ENCODE results near the gene CDH2.

Gene CDH2

DNA sequence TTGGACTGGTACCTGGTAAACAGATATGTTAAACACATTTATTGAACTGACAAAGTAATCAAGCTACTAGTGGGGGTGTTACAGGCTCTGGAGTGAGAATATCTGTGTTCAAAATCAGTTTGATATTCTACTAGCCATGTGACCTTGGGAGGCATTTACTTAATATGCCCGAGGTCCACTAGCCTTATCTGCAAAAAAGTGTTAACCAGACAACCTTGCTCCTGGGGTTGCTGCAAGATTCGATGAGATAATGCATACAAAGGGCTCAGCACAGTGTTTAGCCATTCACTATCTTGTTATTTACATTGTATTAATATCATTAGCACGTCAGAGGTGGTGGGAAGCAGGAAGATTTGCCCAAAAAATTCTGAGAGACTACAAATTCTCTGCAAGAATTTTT, 103.3 kb downstream of the CDH2 start:
- TF ChIP-seq, protein P1, sequence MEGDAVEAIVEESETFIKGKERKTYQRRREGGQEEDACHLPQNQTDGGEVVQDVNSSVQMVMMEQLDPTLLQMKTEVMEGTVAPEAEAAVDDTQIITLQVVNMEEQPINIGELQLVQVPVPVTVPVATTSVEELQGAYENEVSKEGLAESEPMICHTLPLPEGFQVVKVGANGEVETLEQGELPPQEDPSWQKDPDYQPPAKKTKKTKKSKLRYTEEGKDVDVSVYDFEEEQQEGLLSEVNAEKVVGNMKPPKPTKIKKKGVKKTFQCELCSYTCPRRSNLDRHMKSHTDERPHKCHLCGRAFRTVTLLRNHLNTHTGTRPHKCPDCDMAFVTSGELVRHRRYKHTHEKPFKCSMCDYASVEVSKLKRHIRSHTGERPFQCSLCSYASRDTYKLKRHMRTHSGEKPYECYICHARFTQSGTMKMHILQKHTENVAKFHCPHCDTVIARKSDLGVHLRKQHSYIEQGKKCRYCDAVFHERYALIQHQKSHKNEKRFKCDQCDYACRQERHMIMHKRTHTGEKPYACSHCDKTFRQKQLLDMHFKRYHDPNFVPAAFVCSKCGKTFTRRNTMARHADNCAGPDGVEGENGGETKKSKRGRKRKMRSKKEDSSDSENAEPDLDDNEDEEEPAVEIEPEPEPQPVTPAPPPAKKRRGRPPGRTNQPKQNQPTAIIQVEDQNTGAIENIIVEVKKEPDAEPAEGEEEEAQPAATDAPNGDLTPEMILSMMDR (conservative IDR thresholded peaks at IDR 0.05; ENCODE audit: control insufficient read depth, insufficient read depth, low read depth, low read length) = no peak
- no peak overlapping the region for H3K4me3 ChIP-seq (ENCODE audit: control insufficient read depth, low read depth, low read length)
- DNase-seq (ENCODE audit: low read depth) = no peak

DNA sequence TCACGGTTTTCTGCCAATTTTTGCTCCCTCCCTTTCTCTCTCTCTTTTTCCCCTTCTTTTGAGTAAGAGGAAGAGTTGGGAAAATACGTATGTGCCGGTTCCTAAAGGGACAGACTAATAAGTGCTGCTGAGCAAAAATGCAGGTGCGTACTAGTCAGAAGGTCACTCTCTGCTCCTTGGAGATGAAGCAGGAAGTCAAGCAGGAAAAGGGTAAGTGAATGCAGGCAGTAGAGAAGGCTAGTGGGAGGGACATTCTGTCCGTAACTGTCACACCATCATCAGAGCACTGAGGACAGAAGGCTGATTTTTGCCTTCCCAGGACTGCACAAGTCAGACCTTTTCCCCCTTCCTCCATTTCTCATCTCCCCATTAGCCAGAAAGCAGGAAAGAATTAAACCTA, 105.7 kb downstream of the CDH2 start:
- DNase-seq (ENCODE audit: low read depth) = no peak
- TF ChIP-seq, protein P1 (conservative IDR thresholded peaks at IDR 0.05; ENCODE audit: control insufficient read depth, insufficient read depth, low read depth, low read length) = no peak
- H3K4me3 ChIP-seq (ENCODE audit: control insufficient read depth, low read depth, low read length) = no peak overlapping the region

DNA sequence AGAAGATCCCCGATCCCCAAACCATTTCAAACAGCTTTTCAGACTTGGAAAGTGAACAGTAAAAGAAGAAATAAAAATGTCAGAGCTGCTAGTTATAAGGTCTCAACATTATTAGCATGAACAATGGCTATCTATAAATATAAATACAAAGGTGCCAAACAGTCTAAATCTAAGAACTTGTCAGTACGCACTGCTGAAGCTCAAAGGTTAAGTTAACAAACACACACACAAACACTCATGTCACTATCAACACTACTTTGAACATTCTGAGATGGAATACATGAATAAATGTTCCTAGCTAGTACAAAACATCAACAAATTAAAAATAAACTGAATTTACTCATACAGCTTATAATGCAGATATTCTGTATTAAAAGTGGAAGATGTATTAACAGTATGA, 108.7 kb downstream of the CDH2 start:
- TF ChIP-seq, protein P1 (conservative IDR thresholded peaks at IDR 0.05; ENCODE audit: control insufficient read depth, insufficient read depth, low read depth, low read length) = no peak
- H3K4me3 ChIP-seq (ENCODE audit: control insufficient read depth, low read depth, low read length) = no peak overlapping the region
- DNase-seq (ENCODE audit: low read depth) = no peak

DNA sequence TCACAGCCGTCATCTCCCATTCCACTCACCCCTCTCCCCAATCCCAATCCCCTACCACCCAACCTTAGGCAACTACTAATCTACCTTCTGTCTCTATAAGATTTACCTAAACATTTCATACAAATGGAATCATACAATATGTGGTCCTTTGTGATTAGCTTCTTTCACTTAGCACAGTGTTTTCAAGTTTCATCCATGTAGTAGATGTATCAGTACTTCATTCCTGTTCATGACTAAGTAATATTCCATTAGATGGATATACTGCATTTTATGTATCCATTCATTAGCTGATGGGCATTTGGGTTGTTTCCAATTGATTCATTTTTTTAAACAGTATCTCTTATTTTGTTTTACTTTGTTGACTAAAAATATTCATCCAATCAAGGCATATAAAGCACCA, 109.6 kb downstream of the CDH2 start:
- TF ChIP-seq, protein P1 (conservative IDR thresholded peaks at IDR 0.05; ENCODE audit: control insufficient read depth, insufficient read depth, low read depth, low read length) = no peak
- no peak overlapping the region for H3K4me3 ChIP-seq (ENCODE audit: control insufficient read depth, low read depth, low read length)
- DNase-seq (ENCODE audit: low read depth) = no peak

DNA sequence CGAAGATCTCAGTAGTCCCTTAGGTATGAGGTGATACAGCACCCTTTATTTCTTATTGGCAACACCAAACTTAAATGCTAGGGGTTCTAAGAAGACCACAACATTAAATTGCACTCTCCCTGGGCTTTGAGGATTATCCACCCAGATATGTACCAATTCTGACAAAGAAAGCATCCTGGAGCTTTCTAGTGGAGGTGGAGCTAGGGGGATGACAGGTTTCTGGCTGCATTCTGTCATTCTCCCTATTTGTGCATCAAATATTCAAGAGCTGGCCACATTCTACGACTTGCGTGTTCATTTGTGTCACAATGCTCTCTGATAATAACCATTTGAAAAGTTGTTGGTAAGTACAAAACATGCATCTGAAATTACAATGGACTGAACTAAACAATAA, 111.1 kb downstream of the CDH2 start:
- DNase-seq (ENCODE audit: low read depth) = no peak
- TF ChIP-seq, protein P1 (conservative IDR thresholded peaks at IDR 0.05; ENCODE audit: control insufficient read depth, insufficient read depth, low read depth, low read length) = no peak
- H3K4me3 ChIP-seq (ENCODE audit: control insufficient read depth, low read depth, low read length) = no peak overlapping the region

DNA sequence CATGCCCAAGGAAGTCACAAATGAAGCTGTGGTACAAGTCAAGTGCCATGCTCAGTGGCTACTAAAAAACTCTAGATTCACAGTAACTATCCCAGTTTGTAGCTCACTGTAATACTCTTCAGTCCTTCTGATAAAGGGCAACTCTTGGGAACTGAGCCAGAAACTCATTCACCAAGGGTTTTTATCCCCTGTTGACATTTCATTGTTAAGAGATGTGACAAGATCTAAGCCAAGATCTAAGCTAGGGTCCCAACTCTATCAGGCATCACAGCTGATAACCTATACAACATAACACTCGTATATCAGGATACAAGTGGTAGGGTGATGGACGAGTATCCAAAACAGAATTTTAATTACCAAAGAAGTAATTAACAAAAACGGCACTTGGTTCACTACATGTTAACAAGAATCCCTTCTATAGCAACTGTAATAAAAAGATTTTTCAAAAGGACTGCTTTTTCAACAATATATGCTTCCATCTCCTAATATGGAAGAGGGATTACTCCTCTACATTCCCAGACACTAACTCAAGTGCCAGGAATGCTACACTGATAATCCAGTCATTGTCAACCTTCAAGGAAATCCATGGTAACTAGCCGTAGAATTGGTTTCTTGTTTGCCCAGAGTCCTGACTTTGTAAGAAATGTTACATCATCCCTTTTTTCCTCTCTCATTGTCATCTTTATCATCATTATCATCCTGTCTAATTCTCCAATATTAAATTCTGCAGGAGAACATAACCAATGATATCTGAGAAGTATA, 111.7 kb downstream of the CDH2 start:
- peak; percentile 68 for DNase-seq (ENCODE audit: low read depth)
- TF ChIP-seq, protein P1 (conservative IDR thresholded peaks at IDR 0.05; ENCODE audit: control insufficient read depth, insufficient read depth, low read depth, low read length) = no peak
- H3K4me3 ChIP-seq (ENCODE audit: control insufficient read depth, low read depth, low read length) = no peak overlapping the region
